GM19395 (cell line): ENCODE measurements around the gene ROPN1L.

Experiments used
- ATAC-seq: cut with Tn5 transposase; IDR thresholded peaks from one replicate; pipeline ENCODE4 v1.9.1; 2021; ENCODE audit warnings: mild to moderate bottlenecking, moderate library complexity; ENCODE audit not compliant: unreplicated experiment

ROPN1L gene

DNA sequence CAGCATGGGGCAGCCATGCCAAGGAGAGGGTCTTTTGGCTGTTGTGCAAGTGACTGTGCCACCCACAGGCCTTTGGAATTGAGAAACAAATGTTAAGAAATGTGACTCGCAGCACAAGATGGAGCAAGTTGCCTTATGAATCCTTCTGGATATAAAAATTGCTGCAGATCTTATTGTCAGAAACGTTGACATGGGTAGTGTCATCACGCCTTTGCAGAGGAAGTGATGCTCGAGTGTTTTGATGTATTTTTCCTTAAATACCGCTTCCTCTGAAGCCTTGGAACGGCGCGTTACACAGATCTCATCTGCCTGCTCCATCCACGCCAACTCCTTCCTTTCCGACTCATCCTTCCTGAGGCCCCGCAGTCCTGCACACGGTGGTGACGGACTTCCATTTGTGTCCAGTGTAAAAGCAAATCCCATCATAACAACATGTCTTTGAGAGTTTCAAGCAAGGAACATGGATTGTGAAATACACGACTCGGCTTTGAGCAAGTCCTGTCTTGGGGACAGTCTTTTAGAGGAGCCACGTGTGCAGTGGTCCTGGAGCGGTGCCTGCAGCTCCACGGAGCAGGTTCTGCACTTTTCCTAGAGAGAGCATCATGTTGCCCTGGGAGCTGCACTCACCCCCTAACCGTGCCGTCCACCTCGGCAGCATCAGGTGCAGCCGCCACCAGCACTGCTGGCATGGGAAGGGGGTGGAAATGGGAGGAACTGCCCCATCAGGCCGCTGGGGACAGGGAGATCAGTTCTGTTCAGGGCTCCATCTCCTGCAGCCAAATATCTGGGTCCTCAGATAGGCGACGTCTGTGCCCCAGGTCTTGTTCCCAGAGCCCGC, 15.1 kb downstream of the ROPN1L start:
- ATAC-seq, result no peak

DNA sequence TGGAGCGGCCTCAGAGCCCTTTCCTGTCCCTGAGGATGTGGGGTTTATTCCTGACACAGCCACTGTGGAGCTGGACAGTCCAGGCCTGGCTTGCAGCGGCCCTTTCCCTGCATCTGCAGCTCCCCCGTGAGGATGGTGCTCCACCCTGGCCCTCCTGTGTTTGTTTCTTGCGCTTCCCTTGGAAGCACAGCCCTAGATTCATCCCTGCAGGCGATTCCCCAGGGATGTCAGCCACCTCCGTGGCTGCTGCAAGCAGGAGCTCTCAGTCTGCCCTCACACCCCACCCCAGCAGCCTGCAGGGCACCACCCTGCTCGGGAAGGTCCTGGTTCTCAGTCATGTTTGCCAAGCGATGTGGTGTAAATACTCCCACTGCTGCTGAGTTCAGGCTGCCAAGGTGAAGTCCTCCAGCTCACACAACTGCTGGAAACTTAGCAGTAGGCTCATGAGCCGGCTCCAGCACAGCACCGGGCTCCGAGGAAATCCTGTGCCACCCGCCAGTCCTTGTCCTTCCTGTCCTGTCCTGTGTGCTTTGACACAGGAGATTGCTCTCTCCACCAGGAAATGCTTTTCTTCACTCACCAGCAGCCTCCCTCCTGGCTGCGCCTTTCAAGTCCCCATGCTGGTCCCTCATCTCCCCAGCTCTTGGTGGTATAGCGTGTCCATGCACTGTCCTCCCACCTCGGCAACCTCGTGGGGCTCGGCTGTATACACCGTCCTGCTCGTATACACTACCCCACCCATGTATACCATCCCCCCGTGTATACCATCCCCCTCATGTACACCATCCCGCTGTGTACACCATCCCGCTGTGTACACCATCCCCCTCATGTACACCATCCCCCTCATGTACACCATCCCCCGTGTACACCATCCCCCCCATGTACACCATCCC, 16.2 kb downstream of the ROPN1L start:
- no peak for ATAC-seq

DNA sequence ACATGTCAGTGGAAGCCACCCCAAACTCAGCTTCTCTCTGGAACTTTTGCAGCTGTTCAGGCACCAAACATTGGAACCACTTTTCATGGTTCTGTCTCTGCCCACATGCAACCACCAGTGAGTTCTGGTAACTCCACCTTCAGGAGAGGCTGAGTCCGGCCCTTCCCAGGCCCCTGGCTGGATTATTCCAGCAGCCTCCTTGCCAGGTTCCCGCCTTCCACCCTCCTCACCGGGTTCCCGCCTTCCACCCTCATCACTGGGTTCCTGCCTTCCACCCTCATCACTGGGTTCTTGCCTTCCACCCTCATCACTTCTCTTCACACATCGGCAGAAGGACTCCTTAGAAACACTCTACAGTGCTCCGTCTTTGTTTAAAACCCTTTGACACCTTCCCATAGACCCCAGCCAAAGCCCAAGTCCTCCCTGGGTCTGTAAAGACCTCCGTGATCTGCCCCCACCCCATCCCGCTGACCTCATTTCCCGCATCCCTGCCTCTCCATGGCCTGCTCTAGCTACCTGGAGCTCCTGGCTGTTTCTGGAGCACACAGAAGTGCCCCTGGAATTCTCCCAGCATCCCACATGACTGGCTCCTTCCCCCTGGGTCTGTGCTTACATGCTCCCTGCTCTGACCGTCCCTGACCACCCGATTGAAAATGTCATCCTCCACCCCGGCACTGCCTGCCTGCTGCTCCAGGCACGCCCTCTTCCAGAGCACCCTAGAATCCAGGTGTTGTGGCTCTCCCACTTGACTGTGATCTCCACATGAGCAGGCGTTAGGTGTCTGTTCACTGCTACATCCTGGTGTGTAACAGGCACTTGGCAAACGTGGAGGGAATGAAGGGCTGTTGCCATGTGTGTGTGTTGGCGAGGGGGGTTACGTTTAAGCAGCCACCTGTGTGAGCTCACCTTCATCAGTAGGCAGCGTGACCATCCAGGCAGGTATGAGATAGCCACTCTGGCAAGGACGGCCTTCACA, 17.7 kb downstream of the ROPN1L start:
- ATAC-seq, result no peak

DNA sequence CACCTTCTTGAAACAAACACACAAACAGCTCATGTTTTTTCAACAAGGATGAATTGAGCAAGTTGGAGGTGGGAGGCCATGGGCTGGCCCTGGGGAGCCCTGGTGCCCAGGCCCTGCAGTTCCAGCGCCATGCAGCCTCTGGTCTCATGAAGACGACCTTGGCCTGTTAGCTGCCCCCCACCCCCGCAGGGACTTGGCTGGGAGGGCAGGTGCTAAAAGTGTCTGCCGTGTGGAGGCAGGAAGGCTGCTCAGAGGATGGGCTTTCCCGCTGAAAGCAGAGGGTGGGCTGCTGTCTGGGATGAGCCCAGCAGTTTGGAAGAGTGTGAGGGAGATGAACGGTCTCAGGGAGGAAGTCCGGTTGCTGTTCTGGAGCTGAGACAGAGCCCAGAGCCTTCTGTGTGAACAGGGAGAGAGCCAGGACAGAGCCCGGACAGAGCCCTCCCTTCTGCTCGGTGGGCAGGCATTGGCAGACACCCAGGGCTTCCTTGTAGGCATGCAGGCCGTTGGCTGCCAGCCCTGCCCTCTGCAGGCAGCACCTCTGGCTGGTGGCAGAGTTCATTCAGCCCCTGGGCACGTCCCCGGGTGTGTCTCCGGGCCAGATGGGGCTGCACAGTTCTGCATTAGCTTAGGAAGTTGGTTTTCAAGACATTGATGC, 18.7 kb downstream of the ROPN1L start:
- no peak for ATAC-seq

DNA sequence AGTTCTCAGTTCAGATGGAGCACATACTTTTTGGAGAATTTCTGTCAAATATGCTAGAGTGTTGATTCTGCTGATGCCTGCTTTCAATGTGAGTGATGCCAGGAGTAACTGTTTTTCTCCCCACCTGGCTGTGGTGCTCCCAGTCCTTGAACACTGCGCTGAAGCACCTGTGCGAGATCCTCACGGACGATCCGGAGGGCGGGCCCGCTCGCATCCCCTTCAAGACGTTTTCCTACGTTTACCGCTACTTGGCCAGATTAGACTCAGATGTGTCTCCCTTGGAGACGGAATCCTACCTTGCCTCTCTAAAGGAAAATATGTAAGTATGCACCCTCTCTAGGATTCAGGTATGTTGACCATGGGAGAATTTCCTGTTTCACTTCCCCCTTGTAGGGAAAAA, 19.4 kb downstream of the ROPN1L start:
- ATAC-seq, result no peak

DNA sequence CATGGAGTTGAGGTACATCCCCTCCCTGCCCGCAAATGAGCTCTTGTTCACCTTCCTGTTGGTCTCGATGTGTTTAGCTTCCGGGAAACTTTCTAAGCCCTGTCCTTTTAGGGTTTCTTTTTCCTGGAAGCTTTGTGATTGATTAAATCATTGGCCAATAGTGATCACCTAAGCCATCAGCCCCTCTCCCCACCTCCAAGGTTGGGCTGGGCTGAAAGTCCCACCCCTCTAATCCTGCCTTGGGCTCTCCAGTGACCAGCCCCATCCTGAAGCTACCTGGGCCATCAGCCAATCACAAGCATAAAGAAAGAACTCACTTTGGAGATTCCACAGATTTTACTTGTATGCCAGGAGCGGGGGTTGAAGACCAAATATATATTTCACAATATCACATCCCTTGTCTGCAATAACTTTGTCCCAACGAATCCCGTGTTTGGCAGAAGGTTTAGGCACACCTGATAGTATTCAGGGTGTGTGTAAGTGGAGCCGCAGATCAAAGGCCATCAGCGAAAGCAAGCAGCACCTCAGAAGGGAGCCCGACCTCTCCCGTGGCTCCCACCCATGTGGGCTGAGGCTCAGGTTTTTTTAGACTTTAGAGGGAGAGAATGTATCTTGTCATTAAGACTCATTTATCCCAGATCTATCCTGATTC, 20.4 kb downstream of the ROPN1L start:
- ATAC-seq, result no peak

DNA sequence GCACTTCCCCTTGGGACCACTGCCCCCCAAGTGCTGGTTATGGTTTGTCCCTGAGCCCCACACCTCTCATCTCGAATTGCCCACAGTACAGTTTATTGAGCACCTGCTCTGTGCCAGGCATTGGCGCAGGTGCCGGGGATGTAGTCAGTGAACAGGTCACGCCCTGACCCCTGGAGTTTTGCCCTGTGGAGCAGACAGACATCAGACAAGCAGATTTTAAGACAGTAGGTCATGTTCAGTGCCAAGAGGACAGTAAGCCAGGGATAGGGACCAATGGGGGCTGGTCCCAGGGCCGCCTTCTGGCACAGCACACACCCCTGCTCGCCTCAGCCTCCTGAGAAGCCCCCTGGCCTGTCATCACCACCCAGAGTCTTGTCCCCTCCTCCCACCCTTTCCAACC, 21.9 kb downstream of the ROPN1L start:
- ATAC-seq, result no peak

DNA sequence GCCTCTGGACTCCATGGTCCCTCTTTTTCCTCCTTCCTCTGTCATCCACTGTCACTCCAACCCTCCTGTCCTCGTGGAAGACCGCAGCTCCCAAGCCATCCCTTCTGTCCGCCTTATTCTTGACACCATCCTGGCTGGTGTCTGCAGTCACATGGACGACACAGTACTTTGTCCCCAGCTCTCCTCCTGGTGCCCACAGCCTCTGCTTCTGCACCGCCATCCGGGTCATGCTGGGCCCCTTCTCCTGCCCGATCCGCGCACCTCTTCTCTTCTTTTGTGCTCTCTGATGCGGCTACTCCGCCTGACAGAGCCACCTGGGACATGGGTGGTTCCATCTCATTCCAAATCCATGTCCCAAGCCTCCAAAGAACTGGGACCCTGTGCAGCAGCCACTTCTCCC, 22.5 kb downstream of the ROPN1L start:
- no peak for ATAC-seq

DNA sequence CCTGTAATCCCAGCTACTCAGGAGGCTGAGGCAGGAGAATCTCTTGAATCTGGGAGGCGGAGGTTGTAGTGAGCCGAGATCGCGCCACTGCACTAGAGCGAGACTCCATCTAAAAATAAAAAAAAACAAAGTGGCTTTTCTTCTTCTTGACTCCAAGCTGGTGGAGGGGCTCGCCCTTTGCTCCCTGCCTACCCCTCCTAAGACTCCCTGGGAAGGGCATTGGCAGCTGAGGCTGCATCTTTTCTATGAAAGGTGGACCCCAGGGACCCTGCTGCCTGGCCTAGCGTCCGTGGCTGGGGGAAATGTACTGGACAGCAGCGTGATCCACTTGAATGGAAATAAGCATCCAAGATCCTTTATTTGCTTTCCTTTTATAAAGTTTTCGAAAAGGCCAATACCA, 24.0 kb downstream of the ROPN1L start:
- ATAC-seq, result no peak

DNA sequence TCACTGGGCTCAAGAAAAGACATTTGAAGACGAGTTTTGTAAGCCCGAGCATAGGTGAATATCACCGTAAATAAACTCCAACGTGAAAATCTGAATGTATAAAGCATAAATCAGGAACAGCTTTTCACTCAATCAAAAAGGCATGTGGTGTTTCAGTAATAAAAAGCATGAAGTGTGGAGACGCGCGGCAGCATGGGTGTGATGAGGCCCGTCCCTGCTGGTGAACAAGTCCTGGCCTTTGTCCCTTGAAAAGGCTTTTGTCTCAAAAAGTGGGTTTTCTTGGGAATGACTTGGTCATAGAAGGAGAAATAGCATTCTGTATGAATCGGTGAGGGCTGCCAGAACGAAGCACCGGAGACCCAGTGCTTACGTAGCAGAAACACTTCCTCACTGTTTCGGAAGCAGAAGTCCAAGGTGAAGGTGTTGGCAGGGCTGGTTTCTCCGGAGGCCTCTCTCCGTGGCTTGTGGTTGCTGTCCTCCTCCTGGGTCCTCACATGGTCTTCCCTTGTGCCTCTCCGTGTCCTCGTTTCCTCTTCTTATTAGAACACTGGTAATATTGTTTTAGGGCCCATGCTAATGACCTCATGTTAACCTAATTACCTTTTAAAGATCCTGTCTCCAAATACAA, 24.9 kb downstream of the ROPN1L start:
- ATAC-seq, result no peak

DNA sequence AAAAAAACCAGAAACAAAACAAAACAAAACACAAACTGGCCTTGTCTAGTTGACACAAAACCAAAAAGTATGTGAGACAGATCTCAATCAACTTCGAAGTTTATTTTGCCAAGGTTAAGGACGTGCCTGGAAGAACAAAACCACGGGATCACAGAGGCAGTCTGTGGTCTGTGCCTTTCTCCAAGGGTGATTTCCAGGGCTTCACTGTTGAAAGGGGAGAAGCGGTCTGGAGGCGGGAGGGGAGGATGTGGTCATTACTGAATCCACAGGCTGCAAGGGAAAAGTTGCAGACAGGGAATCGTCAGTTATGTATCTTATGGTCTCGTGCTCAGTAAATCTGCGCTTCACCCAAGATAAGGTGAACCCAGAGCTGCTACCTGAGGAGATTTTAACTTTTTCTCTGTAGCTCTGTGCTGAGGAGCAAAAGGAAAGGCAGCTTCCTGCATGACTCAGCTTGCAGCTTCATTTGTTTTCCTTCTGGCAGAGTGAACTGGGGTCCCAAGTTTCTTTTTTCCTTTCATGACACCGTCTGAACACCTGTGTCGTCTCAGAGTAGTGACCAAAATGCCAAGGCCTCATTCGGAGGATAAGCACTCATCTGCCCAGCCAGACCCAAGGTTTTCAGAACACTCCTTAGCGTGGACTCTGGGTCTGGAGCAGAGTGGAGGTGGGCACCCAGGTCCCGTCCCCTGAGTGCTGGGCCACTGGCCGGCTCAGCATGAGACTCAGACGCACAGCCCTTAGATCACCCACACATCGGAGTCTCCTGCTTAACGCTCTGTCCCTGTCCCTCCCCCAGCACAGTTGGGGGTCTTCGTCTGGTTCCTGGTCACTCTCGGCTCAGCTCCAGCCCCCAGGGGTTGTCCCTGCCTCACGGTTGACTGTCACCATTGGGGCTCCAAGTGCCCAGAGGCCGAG, 25.9 kb downstream of the ROPN1L start:
- no peak for ATAC-seq

DNA sequence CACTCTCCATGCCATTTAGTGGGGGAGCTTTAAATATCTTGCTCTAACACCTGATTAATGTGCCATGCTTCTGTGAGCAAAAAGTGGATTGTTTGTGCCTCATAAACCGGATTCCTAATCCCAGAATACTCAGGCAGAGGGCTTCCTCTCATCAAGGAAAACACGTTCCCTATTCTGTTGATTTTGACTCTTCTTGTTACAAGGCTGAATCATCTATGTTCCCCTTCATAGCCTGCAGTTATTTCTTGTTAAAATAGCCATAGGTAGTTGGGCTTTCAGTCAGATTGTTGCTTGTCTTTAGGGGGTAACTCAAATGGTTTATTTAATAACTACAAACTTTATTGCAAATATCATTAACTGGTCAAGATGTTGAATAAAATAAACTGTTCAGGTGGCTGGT, 26.6 kb downstream of the ROPN1L start:
- ATAC-seq, result no peak

DNA sequence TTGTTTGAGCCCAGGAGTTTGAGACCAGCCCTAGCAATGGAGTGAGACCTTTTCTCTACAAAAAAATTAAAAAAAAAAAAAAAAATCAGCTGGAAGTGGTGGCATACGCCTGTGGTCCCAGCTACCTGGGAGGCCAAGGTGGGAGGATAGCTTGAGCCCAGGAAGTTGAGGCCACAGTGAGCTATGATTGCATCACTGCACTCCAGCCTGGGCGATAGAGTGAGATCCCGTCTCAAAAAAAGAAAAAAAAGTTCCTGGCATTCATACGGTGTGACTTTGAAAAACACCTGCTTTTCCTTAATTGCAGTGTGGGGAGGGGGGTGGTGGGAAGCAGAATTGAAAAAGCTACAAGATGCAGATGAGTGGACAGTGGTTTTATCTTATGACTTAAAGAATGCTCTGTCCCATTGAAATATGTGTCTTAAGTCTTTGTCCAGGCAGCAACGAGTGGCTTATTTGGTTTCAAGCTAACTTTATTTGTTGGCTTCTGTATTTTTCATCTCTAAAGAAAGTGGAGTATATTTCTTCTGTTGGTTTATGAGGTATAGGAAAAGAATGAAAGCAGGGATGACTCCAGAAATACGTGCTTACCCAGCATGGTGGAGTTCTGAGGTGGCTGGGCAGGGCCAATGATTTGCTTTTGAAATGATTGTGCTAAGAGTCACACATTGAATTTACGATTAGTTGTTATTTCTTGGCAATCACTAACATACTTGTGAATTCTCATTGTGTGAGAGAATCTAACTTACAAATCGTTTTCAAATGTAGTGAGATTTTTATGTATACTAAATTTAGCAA, 27.8 kb downstream of the ROPN1L start:
- ATAC-seq, result no peak

DNA sequence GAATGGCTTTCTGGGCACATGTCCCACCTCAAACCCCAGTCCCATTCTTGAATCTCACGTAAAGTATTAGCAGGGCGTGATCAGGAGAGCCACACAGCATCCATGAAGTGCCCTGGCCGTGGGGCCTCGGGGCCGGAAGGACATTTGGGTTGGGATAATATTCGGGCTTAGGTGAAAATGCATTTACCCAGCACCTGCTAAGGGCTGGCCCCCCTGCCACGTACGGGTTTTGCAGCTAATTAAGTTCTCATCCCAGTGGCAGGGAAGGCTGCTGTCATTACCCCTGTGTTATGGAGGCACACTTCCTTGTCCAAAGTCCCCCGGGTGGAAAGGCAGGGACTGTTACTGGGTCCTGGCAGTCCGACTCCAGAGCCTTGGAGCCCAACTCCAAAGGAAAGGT, 29.0 kb downstream of the ROPN1L start:
- no peak for ATAC-seq

DNA sequence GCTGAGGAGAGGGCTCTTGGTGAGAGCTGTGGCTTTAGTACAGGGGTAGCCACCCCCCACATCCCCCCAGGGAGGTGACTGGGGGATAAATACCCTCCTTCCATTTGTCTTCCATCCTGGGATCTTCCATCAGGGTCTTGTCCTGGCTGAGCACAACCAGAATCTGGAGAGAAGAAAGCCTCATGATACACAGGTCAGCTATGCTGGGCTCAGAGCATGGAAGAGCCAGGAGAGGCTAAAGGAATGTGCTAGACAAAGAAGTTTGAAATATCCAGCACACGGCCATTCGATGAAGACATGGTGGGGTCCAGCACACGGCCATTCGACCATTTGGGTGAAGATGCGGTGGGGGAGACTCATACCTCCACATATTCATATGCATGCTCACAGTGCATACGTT, 30.0 kb downstream of the ROPN1L start:
- ATAC-seq, result no peak

DNA sequence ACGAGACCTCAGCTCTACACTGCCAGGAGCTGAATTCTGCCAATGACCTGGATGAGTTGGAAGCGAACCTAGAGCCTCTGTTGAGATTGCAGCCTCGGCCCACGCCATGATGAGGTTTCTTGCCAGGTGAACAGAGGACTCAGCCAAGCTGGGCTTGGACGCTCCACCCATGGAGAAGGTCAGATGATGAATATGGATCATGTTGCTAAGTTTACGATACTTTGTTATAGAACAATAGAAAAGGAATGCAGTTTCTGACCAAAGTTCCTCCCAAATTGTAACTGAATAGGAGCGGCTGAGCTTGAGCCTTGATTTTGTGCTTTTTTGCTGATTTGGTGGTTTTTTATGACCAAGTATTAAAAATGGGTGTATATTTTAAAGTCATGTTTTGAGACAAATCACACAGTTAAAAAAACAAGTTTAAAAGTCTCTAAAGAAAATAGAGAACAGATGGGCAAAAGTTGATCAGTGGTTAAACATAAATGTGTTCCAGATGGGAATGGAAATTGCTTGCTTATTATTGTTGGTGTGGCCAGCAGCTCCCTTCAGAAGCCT, 32.9 kb downstream of the ROPN1L start:
- ATAC-seq, result no peak

DNA sequence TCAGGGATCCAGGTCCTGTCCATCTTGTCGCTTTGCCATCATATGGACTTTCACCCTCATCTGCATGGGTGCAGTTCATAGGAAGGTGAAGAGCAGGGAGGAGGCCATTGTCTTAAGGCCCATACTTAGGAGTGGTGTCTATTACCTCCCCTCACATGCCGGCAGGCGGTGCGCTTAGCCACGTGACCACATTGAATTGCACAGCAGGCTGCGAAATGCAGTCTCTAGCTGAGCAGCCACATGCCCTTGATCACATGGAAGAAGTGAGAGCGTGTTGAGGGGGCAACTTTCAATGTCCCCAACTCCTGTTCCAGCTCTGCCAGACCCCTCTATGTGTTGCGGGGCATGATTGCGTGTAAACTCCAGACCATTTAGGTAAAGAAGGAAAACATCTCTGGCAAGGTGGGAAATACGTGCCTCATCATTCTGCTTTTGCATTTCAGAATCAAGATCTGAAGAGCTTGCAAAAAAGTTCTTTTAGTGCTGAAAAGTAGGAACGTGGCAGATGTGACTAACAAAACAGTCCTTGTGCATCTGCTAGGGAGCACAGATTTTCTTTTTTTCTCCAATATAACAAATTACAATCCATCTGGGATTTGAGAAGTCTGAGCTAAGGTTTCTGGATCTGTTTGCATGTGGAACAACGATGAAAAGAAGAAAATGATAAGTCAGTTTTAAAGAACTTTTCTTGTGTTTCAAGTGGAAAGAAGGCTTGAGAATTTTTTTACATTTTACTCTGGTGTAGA, 34.4 kb downstream of the ROPN1L start:
- ATAC-seq, result no peak
